ENCODE results near the gene HLX. TPM values are rescaled to one million over a fixed set of nuclear protein-coding genes. Genes with fewer than 3 reads are reported as not detected.

HLX gene
- total RNA-seq, 3 donors from 2014 or later, result 5.0 to 17.8 (median 15.1) TPM

- no peak overlapping the region for H3K27ac ChIP-seq
- intact Hi-C loops (cut with DNase I; ENCODE audit: low total_unique reads), result no loop called here
Observed at GRCh38 chr1:220892086-220892376, 12.8 kb downstream of the HLX start.

GRCh38 chr1:220892997-220893700 lies 13.9 kb downstream of the HLX start:
- H3K27me3 ChIP-seq, result peaks cover 0 to 76% of the 10 kb centered on the region in 2 donors
- intact Hi-C loops (cut with DNase I; ENCODE audit: low total_unique reads), result no loop called here
- no peak for DNase-seq (ENCODE audit: low spot score in 2 of 2)
- no peaks in the 10 kb centered on the region for H3K36me3 ChIP-seq
- no peaks in the 10 kb centered on the region for H3K9me3 ChIP-seq
- H3K4me1 ChIP-seq, result peaks cover 0 to 5% of the 10 kb centered on the region in 2 donors
- H3K27ac ChIP-seq, result no peak overlapping the region
- TF ChIP-seq POLR2AphosphoS5 (IDR thresholded peaks at IDR 0.05), result no peak
- TF ChIP-seq POLR2A (IDR thresholded peaks at IDR 0.05), result no peak
- no peak for TF ChIP-seq CTCF (IDR thresholded peaks at IDR 0.05)
- no peak overlapping the region for H3K4me3 ChIP-seq

More at GRCh38 chr1:220892086-220892376, 12.8 kb downstream of the HLX start:
- DNase-seq (ENCODE audit: low spot score in 2 of 2), result no peak
- no peaks in the 10 kb centered on the region for H3K9me3 ChIP-seq
- H3K36me3 ChIP-seq, result no peaks in the 10 kb centered on the region
- H3K27me3 ChIP-seq, result peaks cover 0 to 86% of the 10 kb centered on the region in 2 donors
- H3K4me1 ChIP-seq, result peaks cover 0 to 8% of the 10 kb centered on the region in 2 donors
- H3K4me3 ChIP-seq, result no peak overlapping the region
- TF ChIP-seq CTCF (IDR thresholded peaks at IDR 0.05) (no peak), POLR2A (IDR thresholded peaks at IDR 0.05) (no peak), POLR2AphosphoS5 (IDR thresholded peaks at IDR 0.05) (no peak)

- Histone ChIP-seq H3K36me3 (no peaks in the 10 kb centered on the region), H3K4me3 (peak overlapping the region; percentile 25 to 54 (median 41)), H3K27ac (no peak overlapping the region), H3K9me3 (no peaks in the 10 kb centered on the region), H3K27me3 (peaks cover 0 to 71% of the 10 kb centered on the region in 2 donors), H3K4me1 (peaks cover 0 to 5% of the 10 kb centered on the region in 2 donors)
- intact Hi-C loops (cut with DNase I; ENCODE audit: low total_unique reads), result no loop called here
- no peak for TF ChIP-seq CTCF (IDR thresholded peaks at IDR 0.05)
- DNase-seq (ENCODE audit: low spot score in 2 of 2), result no peak
Observed at GRCh38 chr1:220893701-220894024, 14.4 kb downstream of the HLX start.

- intact Hi-C loops (cut with DNase I; ENCODE audit: low total_unique reads), result no loop called here
- TF ChIP-seq POLR2A (IDR thresholded peaks at IDR 0.05), result no peak
- no peak for TF ChIP-seq CTCF (IDR thresholded peaks at IDR 0.05)
- TF ChIP-seq POLR2AphosphoS5 (IDR thresholded peaks at IDR 0.05), result no peak
- peaks cover 0 to 65% of the 10 kb centered on the region in 2 donors for H3K27me3 ChIP-seq
- H3K4me1 ChIP-seq, result peaks cover 0 to 5% of the 10 kb centered on the region in 2 donors
- no peaks in the 10 kb centered on the region for H3K36me3 ChIP-seq
- peak overlapping the region; percentile 25 to 54 (median 41) for H3K4me3 ChIP-seq
- H3K9me3 ChIP-seq, result no peaks in the 10 kb centered on the region
- DNase-seq (ENCODE audit: low spot score in 2 of 2), result no peak
- H3K27ac ChIP-seq, result no peak overlapping the region
Observed at GRCh38 chr1:220894025-220894923, 15.0 kb downstream of the HLX start.

GRCh38 chr1:220894924-220895256 lies 15.6 kb downstream of the HLX start:
- no peaks in the 10 kb centered on the region for H3K36me3 ChIP-seq
- peak overlapping the region in 1 of 3 donors; percentile 54 for H3K4me3 ChIP-seq
- H3K27ac ChIP-seq, result no peak overlapping the region
- H3K27me3 ChIP-seq, result peaks cover 0 to 59% of the 10 kb centered on the region in 2 donors
- peaks cover 0 to 5% of the 10 kb centered on the region in 2 donors for H3K4me1 ChIP-seq
- DNase-seq (ENCODE audit: low spot score in 2 of 2), result no peak
- intact Hi-C loops (cut with DNase I; ENCODE audit: low total_unique reads), result loop anchor here (5.0 kb wide), 1 partner anchor 523 kb away; no protein-coding TSS in a partner anchor
- TF ChIP-seq POLR2A (IDR thresholded peaks at IDR 0.05) (no peak), CTCF (IDR thresholded peaks at IDR 0.05) (no peak), POLR2AphosphoS5 (IDR thresholded peaks at IDR 0.05) (no peak)
- H3K9me3 ChIP-seq, result no peaks in the 10 kb centered on the region
